CD1c-positive myeloid dendritic cell (primary cell): ENCODE data around the gene C9orf78.

Source experiments
- DNase-seq: peaks from one replicate; pipeline ENCODE4 v3.0.0-alpha.2; 2016; ENCODE audit errors: extremely low spot score

Gene C9orf78

DNA sequence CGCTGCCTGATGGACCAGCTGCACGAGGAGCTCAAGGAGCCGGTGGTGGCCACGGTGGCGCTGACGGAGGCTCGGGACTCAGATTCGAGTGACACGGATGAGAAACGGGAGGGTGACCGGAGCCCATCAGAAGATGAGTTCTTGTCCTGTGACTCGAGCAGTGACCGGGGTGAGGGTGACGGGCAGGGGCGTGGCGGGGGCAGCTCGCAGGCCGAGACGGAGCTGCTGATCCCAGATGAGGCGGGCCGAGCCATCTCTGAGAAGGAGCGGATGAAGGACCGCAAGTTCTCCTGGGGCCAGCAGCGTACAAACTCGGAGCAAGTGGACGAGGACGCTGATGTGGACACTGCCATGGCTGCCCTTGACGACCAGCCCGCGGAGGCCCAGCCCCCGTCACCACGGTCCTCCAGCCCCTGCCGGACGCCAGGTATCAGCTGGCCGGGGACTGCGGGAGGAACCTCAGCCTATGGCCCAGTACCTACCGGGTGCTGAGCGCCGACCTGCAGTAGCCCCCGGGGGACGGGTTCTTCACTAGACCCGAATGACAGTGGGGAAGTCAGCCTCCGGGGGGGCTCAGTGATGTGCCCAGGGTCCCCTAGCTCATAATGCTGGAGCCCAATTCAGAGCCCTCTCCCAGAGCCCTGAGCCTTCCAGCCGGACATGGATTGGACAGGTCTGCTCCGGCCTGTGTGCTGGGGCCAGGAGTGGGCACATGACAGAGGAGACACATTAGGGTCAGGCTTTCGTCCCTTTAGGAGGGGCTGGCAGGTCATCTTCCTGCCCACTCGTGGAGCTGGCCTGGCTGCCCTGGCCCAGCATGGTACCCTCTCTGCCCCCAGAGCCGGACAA is 33.2 kb upstream of the C9orf78 start:
- no peak for DNase-seq

DNA sequence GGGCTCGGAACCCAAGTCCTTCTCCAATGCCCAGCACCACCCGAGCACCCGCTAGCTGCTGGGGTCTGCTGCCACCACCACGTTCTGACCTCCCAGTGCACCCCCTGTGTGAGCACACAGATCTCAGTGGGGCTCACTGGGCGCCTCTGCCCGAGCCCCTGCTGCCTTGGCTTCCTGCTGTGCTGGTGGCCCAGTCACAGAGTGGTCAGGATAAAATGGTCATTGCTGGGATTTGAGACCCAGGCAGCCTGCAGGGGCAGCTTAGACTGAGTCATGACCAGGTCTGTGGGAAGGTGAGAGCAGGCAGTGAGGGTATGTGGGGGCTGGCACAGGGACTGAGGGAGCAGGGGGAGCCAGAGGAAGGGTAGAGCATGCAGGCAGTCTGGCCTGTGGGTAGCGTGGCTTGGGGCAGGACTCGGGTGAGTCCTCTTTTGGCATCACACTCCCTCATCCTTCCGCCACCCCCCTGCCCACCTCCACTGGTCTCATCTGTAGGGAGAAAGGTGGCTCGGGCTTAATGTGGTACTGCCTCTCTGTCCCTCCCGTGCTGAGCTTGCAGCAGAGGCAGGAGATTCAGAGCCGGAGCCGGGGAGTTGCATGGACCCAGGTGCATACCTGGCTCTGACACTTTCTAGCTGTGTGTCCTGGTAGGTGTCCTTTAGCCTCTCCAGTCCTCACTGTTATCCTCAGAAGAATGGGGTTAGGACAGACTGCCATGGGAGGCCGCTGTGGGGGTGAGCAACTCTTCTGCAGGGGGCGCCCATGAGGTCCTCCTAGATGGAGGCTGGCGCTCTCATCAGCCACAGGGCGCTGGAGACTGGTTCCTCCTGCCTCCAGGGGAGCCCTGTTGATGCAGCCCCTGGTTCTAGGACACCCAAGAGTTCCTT is 32.3 kb upstream of the C9orf78 start:
- DNase-seq, result no peak

DNA sequence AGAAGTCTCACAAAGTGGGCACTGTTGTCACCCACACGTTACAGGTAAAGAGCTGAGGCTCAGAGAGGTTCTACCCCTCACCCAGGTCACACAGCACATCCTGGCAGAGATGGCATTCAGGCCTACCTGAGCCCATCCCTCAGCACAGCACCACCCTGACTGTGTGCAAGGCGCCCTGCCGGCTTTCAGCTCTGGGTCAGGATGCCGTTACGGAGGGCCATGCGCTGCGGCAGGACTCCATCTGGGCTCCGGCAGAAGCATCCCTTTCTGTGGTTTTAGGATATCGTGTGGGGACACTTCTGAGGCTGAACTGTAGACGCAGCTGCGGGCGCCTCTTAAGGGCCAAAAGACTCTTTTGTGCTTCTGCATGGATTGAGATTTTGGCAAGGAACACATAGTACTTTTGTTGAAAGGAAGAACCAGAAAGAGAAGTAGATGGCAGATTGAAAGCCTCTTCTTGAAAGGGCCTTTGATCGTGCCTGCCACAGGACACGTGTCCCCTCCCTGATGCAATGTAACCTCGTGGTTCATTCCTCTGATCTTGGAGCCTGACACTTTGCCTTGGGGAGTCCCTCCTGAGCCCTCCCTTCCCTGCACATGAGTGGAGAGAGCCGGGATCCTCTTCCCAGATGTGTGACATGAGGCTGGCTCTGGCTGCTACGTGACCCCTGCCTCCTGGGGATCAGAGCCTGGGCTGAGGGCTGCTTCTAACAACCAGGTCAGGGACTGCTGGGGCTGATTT is 31.5 kb upstream of the C9orf78 start:
- DNase-seq, result peak; percentile 33

DNA sequence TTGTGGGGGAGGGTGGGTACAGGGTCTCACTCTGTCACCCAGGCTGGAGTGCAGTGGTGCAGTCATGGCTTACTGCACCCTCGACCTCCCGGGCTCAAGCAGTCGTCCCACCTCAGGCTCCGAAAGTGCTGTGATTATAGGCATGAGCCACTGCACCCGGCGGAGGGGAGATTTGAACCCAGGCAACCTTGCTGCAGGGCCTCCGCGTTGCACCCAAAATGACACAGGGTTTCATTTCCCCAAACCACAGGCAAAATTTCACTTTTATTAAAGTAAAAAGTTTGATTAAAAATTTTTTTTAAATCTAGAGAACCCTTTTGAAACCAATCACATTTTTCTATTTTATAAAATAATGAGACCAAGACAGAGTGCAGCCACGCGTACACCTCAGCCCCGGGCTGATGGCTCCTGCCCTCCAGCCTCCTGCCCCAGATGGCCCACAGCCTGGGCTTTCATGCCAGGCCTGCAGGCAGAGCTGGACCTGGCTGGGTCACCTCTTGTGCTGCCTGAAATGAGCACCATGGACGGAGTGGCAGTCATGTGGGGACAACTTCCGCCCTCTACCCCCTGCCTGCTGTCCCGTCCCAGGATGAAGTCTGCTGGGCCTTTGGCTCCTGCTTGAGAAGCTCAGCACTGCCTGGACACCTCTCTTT is 30.7 kb upstream of the C9orf78 start:
- no peak for DNase-seq

DNA sequence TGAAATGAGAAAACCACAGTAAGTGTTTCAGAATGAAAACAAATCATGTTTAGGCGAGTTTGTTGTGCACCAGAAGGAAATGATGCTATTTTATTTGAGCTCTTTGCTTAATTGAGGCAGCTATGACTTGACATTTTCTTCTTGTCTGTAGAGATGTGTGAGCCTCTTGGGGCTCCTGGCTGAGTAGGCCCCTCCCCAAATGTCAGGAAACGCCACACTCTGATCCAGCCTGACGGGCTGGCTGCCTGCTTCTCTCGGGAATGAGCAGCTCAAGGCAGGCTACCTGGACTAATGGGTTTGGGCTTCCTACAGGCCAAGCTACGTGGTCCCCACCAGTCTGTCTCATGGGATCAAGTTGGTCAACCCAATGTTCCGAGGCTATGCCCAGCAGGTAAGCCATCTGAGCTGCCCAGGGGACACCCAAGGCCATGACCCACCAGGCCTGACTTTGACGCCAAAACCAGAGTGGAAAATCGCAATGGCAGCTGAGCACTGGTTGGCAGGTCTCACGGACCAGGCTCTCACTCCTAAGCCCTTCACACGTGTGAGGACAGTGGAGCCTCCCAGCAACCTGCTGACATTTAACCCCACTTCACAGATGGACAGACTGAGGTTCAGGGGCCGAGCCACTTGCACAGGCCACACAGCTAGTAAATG is 30.0 kb upstream of the C9orf78 start:
- DNase-seq, result no peak

DNA sequence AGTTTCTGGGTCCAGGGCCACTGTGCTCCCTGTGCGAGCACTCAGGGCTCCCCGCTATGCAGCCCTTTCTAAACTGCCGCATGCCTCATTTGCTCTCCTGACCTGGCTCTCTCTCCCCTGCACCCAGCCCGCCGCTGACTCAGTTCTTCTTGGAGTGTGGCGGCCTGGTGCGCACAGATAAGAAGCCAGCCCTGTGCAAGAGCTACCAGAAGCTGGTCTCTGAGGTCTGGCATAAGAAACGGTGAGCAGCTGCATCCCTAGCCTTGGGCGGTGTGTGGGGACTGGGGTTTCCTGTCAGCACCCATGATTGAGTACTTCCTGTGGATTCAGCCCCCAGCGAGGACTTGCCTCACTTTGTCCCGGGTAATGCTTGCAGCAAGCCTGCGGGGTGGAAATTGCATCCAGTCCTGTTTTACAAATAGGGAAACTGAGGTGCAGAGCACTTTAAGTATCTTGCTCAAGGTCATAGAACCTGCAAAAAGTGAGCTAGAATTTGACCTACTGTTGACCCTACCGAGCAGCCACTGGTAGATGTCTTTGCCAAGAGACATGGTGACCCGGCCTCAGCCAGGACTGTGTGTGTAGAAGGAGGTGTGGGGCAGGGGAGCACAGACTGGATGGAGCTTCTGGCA is 28.1 kb upstream of the C9orf78 start:
- no peak for DNase-seq

DNA sequence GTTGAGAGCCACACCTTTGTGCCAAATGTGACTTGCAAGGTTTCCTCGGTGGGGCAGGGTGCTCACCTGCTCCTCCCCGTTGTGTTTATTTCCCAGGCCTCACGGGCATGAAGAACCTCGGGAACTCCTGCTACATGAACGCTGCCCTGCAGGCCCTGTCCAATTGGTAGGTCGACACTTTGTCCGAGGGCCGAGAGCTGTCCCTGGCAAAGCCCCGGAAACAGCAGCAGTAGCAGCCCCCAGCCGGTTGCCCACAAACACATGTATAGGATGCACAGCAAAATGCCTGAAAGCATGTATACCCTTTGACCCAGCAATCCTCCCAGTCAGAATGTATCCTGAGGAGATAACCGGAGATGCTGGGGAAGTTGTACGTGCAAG is 26.4 kb upstream of the C9orf78 start:
- DNase-seq, result no peak

DNA sequence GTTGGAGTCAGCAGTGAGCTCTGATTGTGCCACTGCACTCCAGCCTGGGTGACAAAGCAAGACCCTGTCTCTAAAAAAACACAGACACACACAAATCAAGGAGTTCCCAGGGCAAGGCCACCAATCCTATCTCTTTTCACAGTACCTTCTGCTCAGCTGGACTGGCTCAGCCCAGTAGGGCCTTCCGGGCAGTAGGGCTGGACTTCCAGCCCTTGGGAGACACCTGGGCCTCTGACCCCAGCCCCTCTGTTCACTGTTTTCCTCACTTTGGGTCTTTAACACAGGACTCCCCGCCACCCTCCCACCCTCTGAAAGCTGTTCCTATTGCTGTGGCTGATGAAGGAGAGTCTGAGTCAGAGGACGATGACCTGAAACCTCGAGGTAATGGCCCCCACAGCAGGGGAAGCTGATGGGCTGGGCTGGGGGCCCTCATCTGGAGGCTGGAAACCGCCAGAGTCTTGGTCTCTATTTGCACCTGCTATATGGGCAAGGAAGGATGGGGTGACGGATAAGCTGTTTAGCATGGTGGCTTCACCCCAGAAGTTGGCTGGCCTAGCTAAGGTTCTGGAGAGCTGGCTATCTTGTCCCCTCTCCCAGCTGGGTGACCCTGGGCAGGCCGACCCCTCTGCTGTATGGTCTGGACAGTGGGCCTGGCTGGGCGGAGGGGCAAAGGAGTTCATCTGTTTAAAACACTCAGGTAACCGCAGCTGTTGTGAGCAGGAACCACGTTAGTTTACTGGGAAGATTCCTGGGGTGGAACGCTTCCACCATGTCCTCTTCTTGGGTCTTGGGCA is 25.8 kb upstream of the C9orf78 start:
- DNase-seq, result no peak

DNA sequence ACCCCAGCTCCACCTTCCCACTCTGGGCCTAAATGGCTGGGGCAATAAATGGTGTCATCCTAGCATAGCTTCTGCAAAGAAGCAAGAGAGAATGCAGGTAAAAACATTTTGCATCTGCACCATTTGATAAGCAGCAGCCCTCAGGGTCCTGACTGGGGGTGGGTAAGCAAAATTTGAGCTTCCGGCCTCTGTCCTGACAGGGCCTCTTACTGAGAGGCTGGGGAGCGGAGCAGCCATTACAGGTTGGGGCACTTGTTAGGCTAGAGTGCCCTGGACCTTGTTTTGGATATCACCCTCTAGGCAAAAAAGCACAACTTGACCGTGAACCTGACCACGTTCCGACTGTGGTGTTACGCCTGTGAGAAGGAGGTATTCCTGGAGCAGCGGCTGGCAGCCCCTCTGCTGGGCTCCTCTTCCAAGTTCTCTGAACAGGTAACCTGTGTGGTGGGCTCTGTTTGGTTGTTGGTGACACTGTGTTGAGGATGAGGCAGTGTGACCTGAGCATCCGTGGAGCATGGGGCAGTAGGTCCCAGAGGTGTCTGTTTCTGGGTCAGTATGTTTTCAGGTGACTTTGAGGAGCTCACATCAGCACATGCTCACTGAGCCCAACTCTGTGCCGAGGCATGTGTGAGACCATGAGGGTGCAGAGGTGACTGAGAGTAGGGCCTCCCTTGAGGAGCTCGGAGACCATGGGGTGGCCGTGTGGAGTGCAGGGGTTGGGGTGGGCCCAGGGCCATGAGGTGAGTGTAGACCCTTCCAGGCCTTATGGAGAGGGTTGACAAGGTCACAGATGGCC is 23.3 kb upstream of the C9orf78 start:
- DNase-seq, result no peak

DNA sequence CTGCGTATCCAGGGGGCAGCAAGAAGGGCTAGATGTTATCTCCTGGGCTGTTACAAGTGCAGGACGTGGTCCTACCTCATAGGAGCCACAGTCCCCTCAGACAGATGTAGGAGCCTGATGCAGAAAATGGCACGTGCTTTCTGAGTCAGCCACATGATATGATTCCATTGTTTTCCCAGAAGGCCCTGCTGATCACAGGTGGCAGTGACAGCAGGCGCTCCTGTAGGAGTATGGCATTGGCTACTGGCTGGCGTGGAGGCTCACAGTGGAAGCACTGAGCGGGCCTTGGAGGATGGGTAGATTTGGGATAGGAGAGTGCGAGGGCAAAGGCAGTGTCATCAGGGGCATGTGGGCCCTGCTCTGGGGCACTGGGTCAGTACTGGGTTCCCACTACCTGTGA is 22.1 kb upstream of the C9orf78 start:
- DNase-seq, result no peak

DNA sequence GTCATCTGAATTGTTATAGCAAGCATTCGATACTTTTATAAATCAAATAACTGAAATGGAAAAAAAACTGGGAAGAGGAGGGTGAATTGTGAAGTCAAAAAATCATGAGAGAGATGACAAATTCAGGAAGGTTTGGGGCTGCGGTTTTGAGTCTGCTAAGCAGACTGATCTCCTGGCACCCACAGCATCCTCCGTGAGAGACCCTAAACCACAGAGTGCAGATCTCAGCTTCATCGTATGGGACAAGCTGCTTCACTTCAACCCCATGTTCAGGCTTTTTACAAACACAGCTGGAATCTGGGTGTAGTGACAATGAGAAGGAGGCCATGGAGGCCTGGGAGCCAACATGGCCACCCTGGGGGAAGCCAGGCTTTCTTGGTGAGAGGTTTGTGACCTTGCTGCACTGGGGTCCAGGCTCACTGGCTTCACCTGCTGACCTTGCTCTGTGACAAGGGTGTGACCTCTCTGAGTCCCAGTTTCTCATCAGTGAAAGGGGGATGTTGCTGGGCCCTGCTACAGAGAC is 19.6 kb upstream of the C9orf78 start:
- no peak for DNase-seq

DNA sequence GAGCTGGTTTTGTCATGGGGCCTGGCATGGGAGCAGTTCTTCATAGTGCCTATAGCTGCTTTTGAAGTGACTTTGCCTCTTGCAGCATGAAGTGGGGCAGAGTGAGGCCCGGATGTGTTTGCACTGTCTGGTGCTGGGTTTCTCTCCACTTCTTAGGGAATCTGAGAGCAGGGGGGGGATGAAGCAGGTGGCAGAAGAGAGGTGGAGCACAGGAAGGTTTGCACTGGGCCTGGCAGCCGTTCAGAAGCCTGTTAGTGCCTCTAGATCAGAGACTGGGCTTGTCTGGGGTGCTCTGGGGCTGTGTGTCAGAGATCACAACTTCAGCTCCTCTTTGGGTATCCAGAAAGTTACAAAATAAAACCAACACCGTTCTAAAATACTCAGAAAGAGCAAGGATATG is 18.5 kb upstream of the C9orf78 start:
- no peak for DNase-seq

DNA sequence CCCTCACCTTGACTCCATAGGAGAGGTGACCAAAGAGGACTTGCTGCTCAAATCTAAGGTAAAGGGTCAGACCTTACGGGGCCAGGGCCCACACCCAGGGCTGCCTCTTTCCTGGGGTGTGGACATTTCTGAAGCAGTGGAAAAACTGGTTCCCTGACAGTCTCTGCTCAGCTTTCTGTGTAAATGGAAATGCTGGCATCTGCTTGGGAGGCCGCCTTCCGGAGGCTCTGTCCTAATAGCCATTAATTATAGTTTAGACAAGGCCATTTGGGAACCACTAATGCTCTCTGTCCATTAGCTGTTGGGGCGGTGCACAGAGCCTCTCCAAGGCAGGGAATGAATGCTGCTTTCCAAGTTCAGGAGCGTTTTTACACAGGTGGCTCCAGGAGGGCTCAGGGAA is 17.5 kb upstream of the C9orf78 start:
- no peak for DNase-seq

DNA sequence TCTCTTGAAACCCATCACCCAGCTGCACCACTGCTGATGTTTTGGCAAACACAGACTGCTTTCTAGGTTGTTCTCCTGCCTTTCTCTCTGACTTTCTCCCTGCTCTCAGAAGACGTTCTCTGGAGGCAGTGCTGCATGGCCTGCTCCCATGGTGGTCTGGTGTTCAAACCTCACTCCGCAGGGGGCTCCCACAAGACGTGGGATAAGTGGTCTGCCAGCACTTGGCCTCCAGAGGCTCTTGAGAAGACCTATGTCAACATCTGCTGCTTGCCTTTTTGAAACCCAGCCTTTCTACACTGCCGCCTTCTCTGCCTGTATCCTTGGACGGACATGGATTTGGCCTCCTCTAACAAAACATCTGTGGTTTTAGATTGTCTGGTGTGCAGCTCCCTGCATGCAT is 16.7 kb upstream of the C9orf78 start:
- no peak for DNase-seq

DNA sequence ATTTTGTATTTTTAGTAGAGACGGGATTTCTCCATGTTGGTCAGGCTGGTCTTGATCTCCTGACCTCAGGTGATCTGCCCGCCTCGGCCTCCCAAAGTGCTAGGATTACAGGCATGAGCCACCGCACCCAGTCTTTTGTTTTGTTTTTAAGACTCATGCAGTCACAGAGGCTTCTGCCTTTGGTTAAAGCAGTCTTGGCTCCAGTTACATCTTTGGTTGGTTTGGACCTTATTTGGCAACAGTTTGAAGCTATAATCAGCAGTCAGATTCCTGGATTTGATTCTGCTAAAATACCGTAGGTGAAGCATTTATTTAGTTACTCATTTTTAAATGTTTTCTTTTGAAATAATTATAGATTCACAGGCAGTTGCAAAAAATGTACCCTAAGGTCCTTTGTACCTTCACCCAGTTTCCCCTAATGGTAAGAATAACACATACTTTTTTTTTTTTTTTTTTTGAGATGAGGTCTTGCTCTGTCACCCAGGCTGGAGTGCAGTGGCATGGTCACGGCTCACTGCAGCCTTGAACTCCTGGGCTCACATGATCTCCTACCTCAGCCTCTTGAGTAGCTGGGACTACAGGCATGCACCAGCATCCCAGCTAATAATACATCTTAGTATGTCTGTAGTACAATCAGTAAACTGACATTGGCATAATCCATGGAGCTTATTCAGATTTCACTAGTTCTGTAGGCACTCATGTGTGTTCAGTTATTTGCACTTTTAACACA is 15.9 kb upstream of the C9orf78 start:
- no peak for DNase-seq

DNA sequence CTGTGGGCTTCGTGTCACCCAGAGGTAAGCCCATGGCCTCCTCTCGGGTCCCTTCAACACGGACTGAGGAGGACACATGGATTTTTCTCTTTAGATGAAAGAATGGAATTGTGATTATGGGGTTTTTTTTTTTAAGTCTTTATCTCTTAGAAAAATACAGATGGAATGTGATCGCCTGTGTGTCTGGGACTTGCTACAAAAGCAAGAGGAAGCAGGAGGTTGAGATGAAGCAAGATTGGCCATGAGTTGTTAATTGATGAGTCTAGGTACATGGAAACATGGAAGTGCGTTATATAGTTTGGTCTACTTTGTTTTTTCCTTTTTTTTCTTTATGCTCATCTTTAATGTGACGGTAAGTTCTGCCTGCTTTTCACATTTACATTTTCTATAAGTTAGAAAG is 14.8 kb upstream of the C9orf78 start:
- no peak for DNase-seq

DNA sequence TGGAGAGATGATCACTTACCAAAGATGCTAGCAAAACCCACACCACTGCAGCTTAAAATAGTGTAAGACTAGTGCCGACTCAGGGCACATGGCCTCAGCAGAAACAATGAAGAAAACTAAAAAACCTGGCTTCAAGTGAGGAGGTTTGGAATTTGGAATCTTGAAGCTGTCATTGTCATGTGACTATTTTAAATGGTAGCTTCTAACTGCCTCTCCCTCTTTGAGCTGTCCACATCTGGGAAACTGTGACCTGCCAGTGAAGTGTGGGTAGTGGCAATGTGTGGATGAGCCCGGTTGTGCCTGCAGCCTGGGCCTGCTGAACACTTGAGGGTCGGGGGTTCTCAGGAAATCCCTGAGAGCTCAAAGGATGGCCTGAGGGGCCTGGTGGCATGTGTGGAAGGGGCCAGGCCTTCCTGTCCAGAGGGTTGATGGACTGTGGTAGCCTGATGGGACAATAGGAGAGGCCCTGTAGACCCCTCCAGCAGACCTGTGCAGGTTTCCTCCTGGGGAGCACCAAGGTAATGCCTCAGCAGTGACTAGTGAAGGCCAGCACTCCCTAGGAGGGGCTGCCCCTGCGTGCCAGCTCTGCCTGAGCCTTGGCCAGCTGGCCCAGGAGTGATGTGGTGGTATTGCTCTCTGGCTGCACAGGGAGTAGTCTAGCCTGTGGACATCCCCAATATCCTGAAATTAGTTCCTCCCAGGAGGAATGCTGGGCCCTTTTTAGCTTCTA is 13.8 kb upstream of the C9orf78 start:
- DNase-seq, result no peak

DNA sequence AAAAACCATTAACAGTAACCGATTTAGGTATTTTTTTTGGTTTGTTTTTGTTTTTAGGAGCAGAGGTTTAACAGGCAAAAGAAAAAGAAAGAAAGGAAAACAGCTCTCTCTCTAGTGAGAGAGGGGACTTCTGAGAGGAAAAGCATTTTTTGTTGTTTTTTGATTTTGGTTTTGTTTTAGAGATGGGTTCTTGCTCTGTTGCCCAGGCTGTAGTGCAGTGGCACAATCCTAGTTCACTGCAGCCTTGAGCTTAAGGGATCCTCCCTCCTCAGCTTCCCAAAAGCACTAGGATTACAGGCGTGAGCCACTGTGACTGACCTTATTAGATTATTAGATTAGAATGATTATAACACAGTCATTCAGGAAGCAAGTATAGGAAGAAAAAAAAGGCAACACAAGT is 10.3 kb upstream of the C9orf78 start:
- DNase-seq, result no peak
